Stimulated activated CD8-positive, alpha-beta memory T cell treated with anti-CD3 and anti-CD28 coated beads, Interleukin-12 subunit alpha, Interleukin-12 subunit beta, amount 100 ng/mL, for 24 hours (primary cell): ENCODE data around the gene SPTBN1.

Experiments used
- DNase-seq: peaks from one replicate; pipeline ENCODE4 v3.0.0-alpha.2; 2020; ENCODE audit errors: extremely low read depth

Gene SPTBN1

GRCh38 chr2:54653572-54654204, 197.6 kb downstream of the SPTBN1 start:
- no peak for DNase-seq

GRCh38 chr2:54655046-54655809, 199.1 kb downstream of the SPTBN1 start:
- DNase-seq: no peak

DNA sequence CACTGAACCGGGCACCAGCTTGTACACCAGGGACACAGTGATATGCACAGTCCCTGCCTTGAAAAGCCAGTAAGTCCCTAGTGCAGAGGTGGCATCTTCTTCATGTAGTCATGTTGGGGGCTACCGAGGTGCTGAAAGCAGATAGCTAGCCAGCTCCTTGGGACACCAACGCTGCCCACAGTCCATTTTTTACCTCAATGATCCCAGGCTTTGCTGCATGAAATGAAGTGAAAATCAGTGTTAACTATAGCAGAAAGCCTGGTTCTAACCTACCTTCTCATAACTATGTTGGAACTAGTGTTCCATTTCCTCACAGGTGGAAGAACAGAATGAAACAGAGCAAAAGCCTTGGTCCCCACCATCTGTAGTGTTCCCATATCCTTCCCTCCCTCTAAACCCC, 200.7 kb downstream of the SPTBN1 start:
- no peak for DNase-seq

- no peak for DNase-seq
Observed at GRCh38 chr2:54657664-54658083, 201.5 kb downstream of the SPTBN1 start.

DNA sequence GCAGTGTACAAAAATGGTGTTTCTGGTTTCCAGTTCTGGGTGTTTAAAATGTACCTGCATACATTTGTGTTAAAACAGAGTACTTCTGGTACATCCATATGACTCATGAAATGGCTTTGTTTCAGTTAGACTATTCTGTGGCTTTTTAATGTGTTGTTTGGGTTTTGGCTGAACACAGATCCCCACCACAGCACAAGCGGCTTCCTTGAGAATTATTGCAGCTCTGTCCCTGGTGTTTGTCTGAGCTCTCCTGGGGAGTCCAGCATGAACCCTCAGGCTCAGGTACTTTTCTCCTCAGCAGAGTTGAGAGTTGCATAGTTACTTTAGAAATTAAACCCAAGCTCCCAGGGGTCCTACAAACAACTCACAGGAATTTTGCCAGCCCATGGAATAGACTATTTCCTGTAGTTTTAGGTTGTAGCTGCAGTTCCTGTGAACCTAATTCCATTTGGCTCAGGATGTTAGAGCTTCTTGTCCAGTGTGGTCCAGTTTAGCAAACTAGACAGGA, 202.5 kb downstream of the SPTBN1 start:
- DNase-seq: no peak

- DNase-seq: no peak
Observed at GRCh38 chr2:54659527-54659926, 203.4 kb downstream of the SPTBN1 start.

DNA sequence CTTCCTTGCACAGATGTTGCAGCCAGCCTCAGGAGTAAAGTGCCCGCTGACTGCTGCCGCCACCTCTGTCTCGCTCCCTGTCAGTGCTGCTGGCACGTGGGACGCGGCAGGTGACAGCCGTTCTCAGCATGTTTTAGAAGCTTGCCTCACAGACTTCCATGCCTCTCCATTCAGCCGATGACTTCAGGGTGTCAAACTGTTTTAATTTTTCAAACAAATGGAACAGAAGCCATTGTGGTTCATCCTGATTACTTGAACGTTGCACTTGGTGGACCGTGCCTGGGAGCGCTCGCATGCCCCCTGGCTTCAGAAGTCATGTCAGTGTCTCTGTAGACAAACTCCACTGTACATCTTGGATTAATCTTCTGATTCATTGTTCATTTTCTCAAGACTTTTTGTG, 204.6 kb downstream of the SPTBN1 start:
- DNase-seq: no peak

DNA sequence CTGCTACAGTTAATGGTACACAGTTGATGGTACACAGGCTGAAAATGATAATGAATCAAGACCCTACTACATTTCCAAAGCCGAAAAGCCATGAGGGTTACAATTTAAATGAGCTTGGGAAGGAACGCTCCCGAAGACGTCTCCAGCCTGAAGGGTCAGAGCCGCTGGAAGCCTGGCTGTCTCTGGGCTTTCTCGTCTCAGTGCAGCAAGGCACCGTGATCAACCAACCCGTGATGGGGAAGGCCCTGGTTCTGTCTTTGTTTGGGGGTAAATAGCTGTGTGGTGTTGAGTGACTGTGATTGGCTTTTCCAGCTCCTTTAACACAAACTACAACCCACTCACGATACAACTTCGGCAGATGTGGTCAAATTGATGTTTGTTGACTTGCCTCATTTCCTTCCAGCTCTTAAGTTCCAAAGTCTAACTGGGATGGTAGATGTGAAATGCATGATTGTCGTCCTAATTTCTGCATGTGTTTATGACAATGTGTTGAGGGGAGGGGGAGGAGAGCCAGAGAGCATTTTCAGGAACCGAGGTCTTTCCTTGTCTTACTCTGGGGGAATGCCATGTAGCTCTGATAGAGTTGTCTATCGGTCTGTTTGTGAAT, 207.4 kb downstream of the SPTBN1 start:
- no peak for DNase-seq

DNA sequence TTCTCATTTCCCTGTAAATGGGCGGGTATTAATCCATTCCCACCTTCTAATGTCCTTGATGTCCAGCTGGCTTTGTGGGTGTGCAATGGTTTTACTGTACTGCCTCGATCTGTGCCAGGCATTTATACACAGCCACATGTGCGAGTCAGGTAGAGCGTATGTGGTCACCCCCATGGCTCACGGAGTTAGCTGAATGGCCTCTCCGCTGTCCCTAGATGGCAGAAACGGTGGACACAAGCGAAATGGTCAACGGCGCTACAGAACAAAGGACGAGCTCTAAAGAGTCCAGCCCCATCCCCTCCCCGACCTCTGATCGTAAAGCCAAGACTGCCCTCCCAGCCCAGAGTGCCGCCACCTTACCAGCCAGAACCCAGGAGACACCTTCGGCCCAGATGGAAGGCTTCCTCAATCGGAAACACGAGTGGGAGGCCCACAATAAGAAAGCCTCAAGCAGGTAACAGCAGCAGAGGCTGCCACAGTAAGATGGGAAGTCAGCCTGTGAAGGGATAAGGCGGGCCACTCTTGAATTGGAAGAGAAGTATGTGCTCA, 208.2 kb downstream of the SPTBN1 start:
- no peak for DNase-seq

DNA sequence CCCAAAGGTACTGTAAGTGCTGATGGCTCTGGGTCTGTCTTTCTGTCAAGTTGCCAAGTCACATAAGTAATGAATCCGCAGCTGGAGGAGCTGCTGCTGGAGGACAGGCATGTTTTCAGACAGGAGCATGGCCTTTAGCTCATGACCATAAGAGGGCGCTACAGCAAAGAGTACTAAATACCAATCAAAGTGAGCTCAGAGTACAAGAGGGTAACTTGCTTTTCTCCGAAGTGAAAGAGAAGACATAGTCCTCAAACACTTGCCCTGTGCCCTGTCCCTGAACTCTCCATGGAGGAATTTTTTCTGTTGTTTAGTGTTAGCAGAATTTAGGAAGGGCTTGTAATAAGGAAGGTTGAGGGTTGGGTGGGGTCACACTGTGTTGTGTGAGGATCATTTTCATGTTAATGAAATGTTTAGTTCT, 209.3 kb downstream of the SPTBN1 start:
- DNase-seq: peak; percentile 5

- no peak for DNase-seq
Observed at GRCh38 chr2:54666131-54666633, 210.1 kb downstream of the SPTBN1 start.

GRCh38 chr2:54666634-54667265, 210.6 kb downstream of the SPTBN1 start:
- DNase-seq: no peak

DNA sequence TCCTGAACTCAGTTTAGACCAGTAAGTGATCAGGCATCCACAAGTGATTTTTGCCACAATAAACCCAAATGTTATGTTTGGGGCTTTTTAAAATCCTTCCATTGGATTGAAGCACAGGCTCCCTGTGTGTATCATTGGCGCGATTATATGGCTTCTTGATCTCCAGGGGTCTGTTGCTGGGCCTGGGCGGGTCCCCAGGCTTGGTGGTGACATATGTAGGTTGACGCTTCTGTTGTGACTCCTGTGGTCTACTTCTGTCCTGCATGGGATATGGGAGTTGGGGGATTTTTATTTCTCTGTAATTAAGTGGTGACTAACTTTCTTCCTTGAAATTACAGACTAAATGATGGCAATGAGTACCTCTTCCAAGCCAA, 211.1 kb downstream of the SPTBN1 start:
- DNase-seq: no peak

DNA sequence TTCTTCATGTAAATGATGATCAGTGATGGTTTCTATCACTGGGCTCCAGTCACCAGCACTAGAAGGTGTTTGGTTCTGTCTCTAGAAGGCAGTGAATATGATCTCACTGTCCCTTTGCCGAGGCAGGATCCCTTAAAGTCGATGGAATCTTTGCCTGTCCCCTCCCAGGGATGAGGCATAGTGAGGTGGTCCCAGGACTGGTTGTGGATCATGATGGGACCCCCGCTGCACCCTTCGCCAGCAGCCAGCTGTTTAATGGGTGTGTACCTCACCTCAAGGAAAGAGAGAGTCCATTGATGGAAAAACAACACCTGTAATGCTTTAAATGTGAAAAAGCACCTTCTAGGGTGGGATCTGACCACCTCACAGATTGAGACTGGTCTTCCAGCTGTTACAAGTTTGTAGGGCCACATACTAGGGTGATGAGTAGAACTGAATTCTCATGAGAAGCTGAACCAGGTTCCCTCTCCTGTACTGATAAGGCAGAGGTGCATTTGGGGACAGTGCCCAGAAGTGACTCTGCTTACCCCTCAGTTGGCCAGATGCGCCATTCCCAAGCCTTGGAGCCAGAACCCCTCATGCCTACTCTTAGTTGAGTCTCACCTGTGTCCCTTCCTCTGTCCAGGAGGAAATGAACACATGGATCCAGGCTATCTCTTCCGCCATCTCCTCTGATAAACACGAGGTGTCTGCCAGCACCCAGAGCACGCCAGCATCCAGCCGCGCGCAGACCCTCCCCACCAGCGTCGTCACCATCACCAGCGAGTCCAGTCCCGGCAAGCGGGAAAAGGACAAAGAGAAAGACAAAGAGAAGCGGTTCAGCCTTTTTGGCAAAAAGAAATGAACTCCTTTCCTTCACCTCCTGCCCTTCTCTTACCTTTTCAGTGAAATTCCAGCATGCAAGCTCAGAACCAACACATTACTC, 211.9 kb downstream of the SPTBN1 start:
- no peak for DNase-seq

DNA sequence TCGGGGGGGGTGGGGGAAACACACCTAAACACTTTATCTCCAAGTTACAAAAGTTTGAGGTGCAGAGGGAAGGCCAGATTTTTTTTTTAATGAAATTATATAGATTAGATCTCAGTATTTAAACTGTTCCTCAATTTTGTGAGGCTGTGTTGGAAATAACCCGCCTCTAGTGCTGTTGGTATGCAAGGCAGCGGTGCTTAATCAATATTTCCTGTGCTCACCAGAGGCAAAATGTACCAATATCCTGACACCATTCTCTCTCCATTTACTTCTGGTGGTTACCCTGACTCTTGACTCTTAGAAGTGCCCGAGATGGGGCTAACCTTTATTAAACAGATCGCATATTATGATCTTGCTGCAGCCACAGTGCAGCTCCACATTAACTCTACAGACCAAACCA, 212.6 kb downstream of the SPTBN1 start:
- no peak for DNase-seq

DNA sequence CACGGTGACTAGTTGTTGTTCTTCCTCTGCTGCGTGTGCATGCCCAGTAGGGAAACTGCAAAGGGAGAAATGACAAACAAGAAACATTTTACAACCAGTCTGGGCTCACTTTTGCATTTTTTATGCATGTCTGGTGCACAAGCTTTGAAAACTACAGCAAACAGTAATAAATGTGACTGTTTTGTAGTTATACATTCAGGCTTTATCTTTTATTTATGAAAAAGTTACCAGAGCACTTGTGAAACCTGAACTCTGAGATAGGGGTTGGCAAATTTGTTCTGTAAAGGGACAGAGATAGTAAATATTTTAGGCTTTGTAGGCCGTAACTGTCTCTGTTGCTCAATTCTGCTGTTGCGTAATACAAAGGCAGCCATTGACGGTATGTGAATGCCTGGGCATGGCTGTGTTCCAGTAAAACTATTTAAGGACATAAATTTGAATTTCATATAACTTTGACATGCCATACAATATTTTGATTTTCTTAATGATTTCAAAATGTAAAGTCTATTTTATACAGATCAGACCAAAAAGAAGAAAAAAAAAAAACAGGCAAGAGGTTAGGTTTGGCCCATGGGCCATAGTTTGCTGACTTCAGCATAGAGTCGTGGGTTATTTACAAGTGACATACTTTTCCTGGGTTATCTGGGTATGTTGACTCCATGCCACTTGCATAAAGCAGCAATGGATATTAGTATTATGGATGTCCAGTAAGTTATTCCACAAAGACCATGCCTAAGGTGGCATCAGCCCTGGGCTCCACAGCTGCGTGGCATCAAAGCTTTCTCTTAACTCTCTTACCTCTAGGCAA, 213.8 kb downstream of the SPTBN1 start:
- DNase-seq: no peak

DNA sequence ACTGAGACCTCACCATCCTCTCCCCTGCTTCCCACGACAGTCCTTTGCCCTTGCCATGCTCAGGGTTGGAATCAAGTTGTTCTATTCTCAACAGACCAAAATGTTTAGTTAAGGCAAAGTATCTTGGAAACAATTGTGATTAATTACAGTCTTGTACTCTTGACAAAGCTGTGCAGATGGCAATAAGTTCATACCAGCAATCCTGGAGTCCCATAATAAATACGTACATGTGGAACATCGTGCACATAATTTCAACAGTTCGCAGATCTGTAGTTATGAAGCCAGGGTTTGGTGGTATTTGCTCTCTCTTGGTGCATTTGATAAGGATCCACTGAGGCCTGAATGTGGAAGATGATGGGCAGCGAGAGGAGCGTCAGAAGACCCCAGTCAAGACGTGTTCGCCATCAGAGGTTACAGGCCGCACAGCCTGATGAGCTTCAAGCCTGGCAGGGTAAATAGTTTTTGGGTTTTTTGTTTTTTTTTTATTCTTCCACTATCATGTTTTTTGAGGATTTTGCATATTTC, 214.4 kb downstream of the SPTBN1 start:
- DNase-seq: no peak

- DNase-seq: no peak
Observed at GRCh38 chr2:54671010-54671409, 214.9 kb downstream of the SPTBN1 start.

- no peak for DNase-seq
Observed at GRCh38 chr2:54671875-54672589, 215.9 kb downstream of the SPTBN1 start.
